Measurements from ENCODE around the gene RASAL1. TPM values are rescaled to one million over a fixed set of nuclear protein-coding genes. Genes with fewer than 3 reads are reported as not detected.

RASAL1 gene
- total and polyA plus RNA-seq, 2 donors (not counting 1 experiment from before 2014, with no cell fraction given) = 0.10 to 11.0 TPM

DNA sequence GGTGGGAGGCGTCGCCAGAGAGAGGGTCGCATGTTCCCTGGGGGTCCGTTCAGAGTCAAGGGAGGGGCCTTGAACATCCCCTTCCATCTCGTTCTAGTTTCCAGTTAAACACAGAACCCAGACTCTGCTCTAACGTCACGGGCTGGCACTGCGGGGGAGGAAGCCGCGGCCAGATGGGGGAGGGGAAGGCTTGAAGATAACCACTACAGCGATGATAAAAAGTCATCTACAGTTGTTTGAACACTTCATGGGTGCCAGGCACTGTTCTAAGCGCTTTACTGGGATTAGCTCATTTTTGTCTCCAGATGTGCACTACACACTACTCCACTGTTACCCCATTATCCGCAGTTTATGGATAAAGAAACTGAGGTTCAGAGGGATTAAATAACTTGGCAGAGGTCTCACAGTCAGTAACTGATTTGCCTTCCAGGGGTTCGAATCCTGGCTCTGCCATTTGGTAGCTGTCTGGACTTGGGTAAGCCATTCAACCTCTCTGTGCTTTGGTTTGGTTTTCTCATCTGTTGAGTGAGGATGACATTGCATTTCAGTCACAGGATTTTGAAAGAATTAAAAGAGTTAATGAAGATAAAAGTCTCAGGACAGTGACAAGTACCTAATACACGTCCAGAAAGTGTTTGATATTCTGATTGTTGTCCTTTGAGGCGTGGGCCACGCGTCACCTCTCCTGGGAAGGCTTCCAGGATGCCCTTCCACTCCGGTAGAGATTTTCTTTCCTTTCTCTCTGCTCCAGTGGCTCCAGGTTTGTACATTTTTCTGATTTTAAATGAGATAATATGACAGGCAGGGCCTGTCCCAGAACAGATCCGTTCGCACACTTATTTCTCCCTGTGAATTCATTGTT lies 798 bp upstream of the RASAL1 start:
- H3K9me3 ChIP-seq (ENCODE audit: control extremely low read depth in 1 of 3, control insufficient read depth in 2 of 3, insufficient read depth in 1 of 3, low read length in 2 of 3) = no peaks in the 10 kb centered on the region
- no peaks in the 10 kb centered on the region for H3K79me2 ChIP-seq (ENCODE audit: control insufficient read depth, insufficient read depth, low read length)
- ChIA-PET CTCF (interaction anchor here (0.8 to 1.3 kb wide), 3 partner anchors 18 to 39 kb away, joined by 3 to 4 read pairs (median 3); no protein-coding TSS in a partner anchor), POLR2A (no interaction called here)
- DNase-seq (peak; percentile 67), ATAC-seq (ENCODE audit: low read depth) (peak; percentile 64)
- no peak overlapping the region for H2AFZ ChIP-seq (ENCODE audit: insufficient read depth, low read depth, low read length, poor library complexity, severe bottlenecking)
- peak overlapping the region in 4 of 5 experiments; percentile 10 to 46 (median 25) for H3K4me3 ChIP-seq (ENCODE audit: control extremely low read depth in 1 of 5, extremely low read depth in 1 of 5, insufficient read depth in 1 of 5, low read depth in 2 of 5, low read length in 4 of 5)
- H3K4me1 ChIP-seq (ENCODE audit: control insufficient read depth in 2 of 2, insufficient read depth in 2 of 2, low read length in 2 of 2) = peaks cover 13 to 21% of the 10 kb centered on the region in 2 donors
- WGBS (ENCODE audit: insufficient coverage) = 62% methylated on average over 10 of the region's 21 CpGs
- peak overlapping the region; percentile 85 for H3K27ac Mint-ChIP-seq
- H3K27me3 ChIP-seq (replicated peaks in 1 of 4; ENCODE audit: control extremely low read depth in 1 of 4, control insufficient read depth in 3 of 4, insufficient read depth in 4 of 4, low read length in 3 of 4) = peaks cover 0 to 21% (median 6%) of the 10 kb centered on the region in 4 experiments
- H3K9ac ChIP-seq (ENCODE audit: low read length) = peak overlapping the region; percentile 43
- H3K4me2 ChIP-seq (replicated peaks; ENCODE audit: low read depth, low read length, poor library complexity, severe bottlenecking) = peak overlapping the region; percentile 85
- no peak overlapping the region for H3K27ac ChIP-seq (ENCODE audit: low read length in 2 of 2)
- intact Hi-C loops (cut with micrococcal nuclease) = no loop called here
- peaks cover 21% of the 10 kb centered on the region for H3K4me1 Mint-ChIP-seq
- TF ChIP-seq, protein P1, sequence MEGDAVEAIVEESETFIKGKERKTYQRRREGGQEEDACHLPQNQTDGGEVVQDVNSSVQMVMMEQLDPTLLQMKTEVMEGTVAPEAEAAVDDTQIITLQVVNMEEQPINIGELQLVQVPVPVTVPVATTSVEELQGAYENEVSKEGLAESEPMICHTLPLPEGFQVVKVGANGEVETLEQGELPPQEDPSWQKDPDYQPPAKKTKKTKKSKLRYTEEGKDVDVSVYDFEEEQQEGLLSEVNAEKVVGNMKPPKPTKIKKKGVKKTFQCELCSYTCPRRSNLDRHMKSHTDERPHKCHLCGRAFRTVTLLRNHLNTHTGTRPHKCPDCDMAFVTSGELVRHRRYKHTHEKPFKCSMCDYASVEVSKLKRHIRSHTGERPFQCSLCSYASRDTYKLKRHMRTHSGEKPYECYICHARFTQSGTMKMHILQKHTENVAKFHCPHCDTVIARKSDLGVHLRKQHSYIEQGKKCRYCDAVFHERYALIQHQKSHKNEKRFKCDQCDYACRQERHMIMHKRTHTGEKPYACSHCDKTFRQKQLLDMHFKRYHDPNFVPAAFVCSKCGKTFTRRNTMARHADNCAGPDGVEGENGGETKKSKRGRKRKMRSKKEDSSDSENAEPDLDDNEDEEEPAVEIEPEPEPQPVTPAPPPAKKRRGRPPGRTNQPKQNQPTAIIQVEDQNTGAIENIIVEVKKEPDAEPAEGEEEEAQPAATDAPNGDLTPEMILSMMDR (IDR thresholded peaks at IDR 0.05) = no peak
- TF ChIP-seq EZH2 (IDR thresholded peaks at IDR 0.05; ENCODE audit: borderline replicate concordance, insufficient read depth, low read depth, low read length, poor library complexity, severe bottlenecking) = no peak
- H3K36me3 ChIP-seq (replicated peaks in 1 of 2; ENCODE audit: control extremely low read depth in 1 of 2, control insufficient read depth in 1 of 2, extremely low read depth in 1 of 2, insufficient read depth in 2 of 2, low read length in 1 of 2) = no peaks in the 10 kb centered on the region
- peak overlapping the region; percentile 84 for H3K4me3 Mint-ChIP-seq
- no peaks in the 10 kb centered on the region for H3K9me3 Mint-ChIP-seq (ENCODE audit: insufficient read depth)
- H3K27me3 Mint-ChIP-seq = peaks cover 6% of the 10 kb centered on the region
- H4K20me1 ChIP-seq (ENCODE audit: control insufficient read depth, insufficient read depth, low read length, poor library complexity, severe bottlenecking) = no peaks in the 10 kb centered on the region

DNA sequence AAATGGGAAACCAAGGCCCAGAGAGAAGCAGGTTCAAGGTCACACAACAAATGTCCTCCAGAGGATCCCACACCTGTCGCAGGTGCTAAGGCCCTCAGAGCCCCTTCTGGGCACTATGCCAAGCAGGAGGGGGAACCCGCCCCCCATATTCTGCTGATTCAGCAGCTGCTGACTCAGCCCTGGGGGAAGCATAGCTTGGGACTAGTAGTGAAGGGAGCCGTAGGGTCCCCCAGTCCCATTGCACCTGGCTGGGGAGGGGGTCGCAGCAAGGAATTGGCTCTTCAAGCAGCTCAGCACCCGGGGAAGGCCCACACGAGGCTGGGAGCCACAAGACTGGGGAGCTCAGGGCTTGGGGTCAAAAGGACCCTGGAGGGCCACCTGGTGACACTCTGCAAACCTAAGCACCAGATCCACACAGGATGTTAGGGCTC lies 1.0 kb downstream of the RASAL1 start:
- H3K4me2 ChIP-seq (replicated peaks; ENCODE audit: low read depth, low read length, poor library complexity, severe bottlenecking) = peak overlapping the region; percentile 85
- ATAC-seq (ENCODE audit: low read depth) = no peak
- no peak overlapping the region for H3K27ac ChIP-seq (ENCODE audit: low read length in 2 of 2)
- TF ChIP-seq EZH2 (IDR thresholded peaks at IDR 0.05; ENCODE audit: borderline replicate concordance, insufficient read depth, low read depth, low read length, poor library complexity, severe bottlenecking) = no peak
- TF ChIP-seq, protein P1 (IDR thresholded peaks at IDR 0.05) = no peak
- no peaks in the 10 kb centered on the region for H3K9me3 ChIP-seq (ENCODE audit: control extremely low read depth in 1 of 3, control insufficient read depth in 2 of 3, insufficient read depth in 1 of 3, low read length in 2 of 3)
- intact Hi-C loops (cut with micrococcal nuclease) = loop anchor here (5.0 kb wide), 1 partner anchor 42 kb away; no protein-coding TSS in a partner anchor
- CTCF ChIA-PET = interaction anchor here (0.9 to 1.4 kb wide), 5 partner anchors 9 to 44 kb away, joined by 3 to 6 read pairs (median 4); no protein-coding TSS in a partner anchor
- POLR2A ChIA-PET = interaction anchor here (0.5 kb wide), 1 partner anchor 106 kb away, joined by 3 read pairs; no protein-coding TSS in a partner anchor
- H4K20me1 ChIP-seq (ENCODE audit: control insufficient read depth, insufficient read depth, low read length, poor library complexity, severe bottlenecking) = no peaks in the 10 kb centered on the region
- H3K27me3 ChIP-seq (replicated peaks in 1 of 4; ENCODE audit: control extremely low read depth in 1 of 4, control insufficient read depth in 3 of 4, insufficient read depth in 4 of 4, low read length in 3 of 4) = peaks cover 0 to 21% (median 6%) of the 10 kb centered on the region in 4 experiments
- Mint-ChIP-seq H3K4me1 (peaks cover 34% of the 10 kb centered on the region), H3K27me3 (peaks cover 6% of the 10 kb centered on the region), H3K27ac (no peak overlapping the region), H3K9me3 (ENCODE audit: insufficient read depth) (no peaks in the 10 kb centered on the region), H3K4me3 (peak overlapping the region; percentile 71)
- H3K36me3 ChIP-seq (replicated peaks in 1 of 2; ENCODE audit: control extremely low read depth in 1 of 2, control insufficient read depth in 1 of 2, extremely low read depth in 1 of 2, insufficient read depth in 2 of 2, low read length in 1 of 2) = no peaks in the 10 kb centered on the region
- H3K9ac ChIP-seq (ENCODE audit: low read length) = no peak overlapping the region
- DNase-seq = no peak
- no peak overlapping the region for H2AFZ ChIP-seq (ENCODE audit: insufficient read depth, low read depth, low read length, poor library complexity, severe bottlenecking)
- no peak overlapping the region for H3K4me3 ChIP-seq (ENCODE audit: control extremely low read depth in 1 of 5, extremely low read depth in 1 of 5, insufficient read depth in 1 of 5, low read depth in 2 of 5, low read length in 4 of 5)
- WGBS (ENCODE audit: insufficient coverage) = 60% methylated on average over 6 of the region's 6 CpGs
- H3K79me2 ChIP-seq (ENCODE audit: control insufficient read depth, insufficient read depth, low read length) = no peaks in the 10 kb centered on the region
- H3K4me1 ChIP-seq (ENCODE audit: control insufficient read depth in 2 of 2, insufficient read depth in 2 of 2, low read length in 2 of 2) = peaks cover 25 to 35% of the 10 kb centered on the region in 2 donors
